Liver (tissue), 10 donors: ENCODE measurements around the gene GTF2B. TPM values are rescaled to one million over a fixed set of nuclear protein-coding genes. Genes with fewer than 3 reads are reported as not detected.

Experiments used
- DNase-seq: peaks from one replicate; pipeline ENCODE4 v3.0.0-alpha.2; 2017; ENCODE audit warnings: low spot score
- H3K27ac ChIP-seq, 2 donors: one replicate each; pipeline ENCODE4 v1.7.0; 2013; ENCODE audit warnings: inconsistent platforms in 2 of 2, low read length in 2 of 2, control low read depth in 1 of 2, low read depth in 1 of 2, mild to moderate bottlenecking in 1 of 2
- H3K27me3 ChIP-seq, 4 donors: one replicate each; pipeline versions ENCODE4 v1.6.1 to v1.7.0; 2013; ENCODE audit warnings: low read length in 3 of 4, inconsistent platforms in 1 of 4, mild to moderate bottlenecking in 1 of 4, moderate library complexity in 1 of 4; ENCODE audit not compliant: control insufficient read depth in 4 of 4, insufficient read depth in 4 of 4
- H3K36me3 ChIP-seq, 4 donors: one replicate each; pipeline versions ENCODE4 v1.6.1 to v1.7.0; 2013; ENCODE audit warnings: low read length in 3 of 4, mild to moderate bottlenecking in 3 of 4, low read depth in 1 of 4, moderate library complexity in 1 of 4; ENCODE audit not compliant: control insufficient read depth in 4 of 4, insufficient read depth in 3 of 4
- H3K4me1 ChIP-seq, 4 donors: one replicate each; pipeline versions ENCODE4 v1.6.1 to v1.7.0; 2013; ENCODE audit warnings: low read length in 3 of 4, mild to moderate bottlenecking in 3 of 4, moderate library complexity in 1 of 4; ENCODE audit not compliant: control insufficient read depth in 4 of 4, insufficient read depth in 4 of 4
- H3K4me3 ChIP-seq, 3 donors: one replicate each; pipeline versions ENCODE4 v1.6.1 to v1.7.0; 2013; ENCODE audit warnings: low read length in 3 of 3, control low read depth in 1 of 3, low read depth in 1 of 3, mild to moderate bottlenecking in 1 of 3
- H3K9ac ChIP-seq, 2 donors: one replicate each; pipeline ENCODE4 v1.7.0; 2013; ENCODE audit warnings: low read length in 2 of 2, mild to moderate bottlenecking in 2 of 2, moderate library complexity in 2 of 2, control low read depth in 1 of 2, low read depth in 1 of 2
- H3K9me3 ChIP-seq, 4 donors: one replicate each; pipeline versions ENCODE4 v1.6.1 to v1.7.0; 2013; ENCODE audit warnings: low read length in 3 of 4; ENCODE audit not compliant: control insufficient read depth in 4 of 4
- FOXA1 ChIP-seq: IDR thresholded peaks from 2 replicates; pipeline ENCODE4 v1.6.1; 2016; ENCODE audit warnings: antibody characterized with exemption
- FOXA2 ChIP-seq: IDR thresholded peaks from 2 replicates; pipeline ENCODE4 v1.6.1; 2016; ENCODE audit warnings: antibody characterized with exemption
- GABPA ChIP-seq, 2 donors: IDR thresholded peaks in 1 of 2; conservative IDR thresholded peaks in 1 of 2; 2 replicates each; pipeline ENCODE4 v1.6.1; 2016; ENCODE audit warnings: antibody characterized with exemption in 2 of 2, mild to moderate bottlenecking in 1 of 2, moderate library complexity in 1 of 2
- RXRA ChIP-seq, 2 donors: IDR thresholded peaks; 2 replicates each; pipeline ENCODE4 v1.6.1; 2017 to 2018; ENCODE audit warnings: antibody characterized with exemption in 2 of 2, mild to moderate bottlenecking in 1 of 2
- TAF1 ChIP-seq: conservative IDR thresholded peaks from 2 replicates; pipeline ENCODE4 v1.6.1; 2016; ENCODE audit warnings: antibody characterized with exemption, mild to moderate bottlenecking
- YY1 ChIP-seq: IDR thresholded peaks from 2 replicates; pipeline ENCODE4 v1.6.1; 2016; ENCODE audit warnings: antibody characterized with exemption, mild to moderate bottlenecking
- WGBS: extraction: QIAGEN DNeasy Blood & Tissue Kit; methylation state at CpG from one replicate; pipeline ENCODE4 v1.1.7; 2013; 5-methylcytosine and 5-hydroxymethylcytosine counted together
- polyA plus RNA-seq, 2 donors: library from polyadenylated mRNA; stranded (reverse) in 1 of 2; unstranded in 1 of 2; fragments of 200-250 nt in 1 of 2; fragments of >200 nt in 1 of 2; fragmentation: Nextera tagmentation in 1 of 2; extraction: Ambion mirVana in 1 of 2; gene quantifications; one replicate each; pipeline versions ENCODE4 v1.2.1 to v1.2.3, GENCODE V29; 2013 to 2015
- small RNA-seq: library from RNA; depleted of rRNA; stranded (forward); fragments of <200 nt; gene quantifications from one replicate; pipeline ENCODE3, GENCODE V24; 2014
- total RNA-seq, 2 donors: library from RNA; depleted of rRNA; stranded (reverse); fragments of >200 nt; gene quantifications; one replicate each; pipeline ENCODE4 v1.2.3, GENCODE V29; 2014
- TF ChIP-seq, protein P1 (sequence below): IDR thresholded peaks from 2 replicates; pipeline ENCODE4 v1.6.1; 2016; ENCODE audit warnings: antibody characterized with exemption
- TF ChIP-seq, protein P2 (sequence below): IDR thresholded peaks from 2 replicates; pipeline ENCODE4 v1.6.1; 2016; ENCODE audit warnings: antibody characterized with exemption
- donor health status: healthy.
- donor health status: healthy.
- donor health status: healthy.
- donor health status: healthy.
- donor health status: healthy.

Gene GTF2B
- total and polyA plus RNA-seq, 4 donors = 13.5 to 50.6 (median 23.5) TPM

GRCh38 chr1:88802950-88803349 is 88.4 kb downstream of the GTF2B start:
- no peaks in the 10 kb centered on the region for H3K4me1 ChIP-seq
- H3K36me3 ChIP-seq = peaks cover 2 to 25% (median 16%) of the 10 kb centered on the region in 4 donors
- DNase-seq = no peak
- no peak overlapping the region for H3K9ac ChIP-seq
- H3K9me3 ChIP-seq = no peaks in the 10 kb centered on the region
- no peaks in the 10 kb centered on the region for H3K27me3 ChIP-seq
- no peak overlapping the region for H3K4me3 ChIP-seq
- no peak overlapping the region for H3K27ac ChIP-seq
- 96% methylated on average over 2 of the region's 2 CpGs for WGBS
- TF ChIP-seq FOXA1 = no peak
- TF ChIP-seq, protein P1, sequence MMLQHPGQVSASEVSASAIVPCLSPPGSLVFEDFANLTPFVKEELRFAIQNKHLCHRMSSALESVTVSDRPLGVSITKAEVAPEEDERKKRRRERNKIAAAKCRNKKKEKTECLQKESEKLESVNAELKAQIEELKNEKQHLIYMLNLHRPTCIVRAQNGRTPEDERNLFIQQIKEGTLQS = no peak
- no peak for TF ChIP-seq GABPA (IDR thresholded peaks at IDR 0.05 in 1 of 2, conservative IDR thresholded peaks at IDR 0.05 in 1 of 2)
- TF ChIP-seq RXRA (IDR thresholded peaks at IDR 0.05) = no peak
- no peak for TF ChIP-seq YY1
- TF ChIP-seq, protein P2, sequence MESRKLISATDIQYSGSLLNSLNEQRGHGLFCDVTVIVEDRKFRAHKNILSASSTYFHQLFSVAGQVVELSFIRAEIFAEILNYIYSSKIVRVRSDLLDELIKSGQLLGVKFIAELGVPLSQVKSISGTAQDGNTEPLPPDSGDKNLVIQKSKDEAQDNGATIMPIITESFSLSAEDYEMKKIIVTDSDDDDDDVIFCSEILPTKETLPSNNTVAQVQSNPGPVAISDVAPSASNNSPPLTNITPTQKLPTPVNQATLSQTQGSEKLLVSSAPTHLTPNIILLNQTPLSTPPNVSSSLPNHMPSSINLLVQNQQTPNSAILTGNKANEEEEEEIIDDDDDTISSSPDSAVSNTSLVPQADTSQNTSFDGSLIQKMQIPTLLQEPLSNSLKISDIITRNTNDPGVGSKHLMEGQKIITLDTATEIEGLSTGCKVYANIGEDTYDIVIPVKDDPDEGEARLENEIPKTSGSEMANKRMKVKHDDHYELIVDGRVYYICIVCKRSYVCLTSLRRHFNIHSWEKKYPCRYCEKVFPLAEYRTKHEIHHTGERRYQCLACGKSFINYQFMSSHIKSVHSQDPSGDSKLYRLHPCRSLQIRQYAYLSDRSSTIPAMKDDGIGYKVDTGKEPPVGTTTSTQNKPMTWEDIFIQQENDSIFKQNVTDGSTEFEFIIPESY = no peak
- TF ChIP-seq TAF1 = no peak
- no peak for TF ChIP-seq FOXA2

Small RNA genes lying within 50 kb of the gene (small RNA-seq; reads per million reads assigned to genes)
- not detected for gene RNU6-125P

Other genes starting within 250 kb of the GTF2B start
- gene PKN2, start 207.3 kb downstream of the GTF2B start, total RNA-seq = 10 to 100 TPM; 18.2 to 20.7 TPM
- gene PKN2, start 207.3 kb downstream of the GTF2B start, polyA plus RNA-seq = 1 to 10 TPM; 4.4 to 8.4 TPM
- 10 to 100 TPM in 1 of 2 donors, 1 to 10 TPM in 1; 9.4 to 12.0 TPM for gene KYAT3, start 101.1 kb upstream of the GTF2B start, total RNA-seq
- gene KYAT3, start 101.1 kb upstream of the GTF2B start, polyA plus RNA-seq = 10 to 100 TPM in 1 of 2 donors, 1 to 10 TPM in 1; 9.0 to 12.0 TPM
- 10 to 100 TPM in 1 of 2 donors, 1 to 10 TPM in 1; 5.8 to 11.2 TPM for gene RBMXL1, start 101.1 kb upstream of the GTF2B start, total RNA-seq
- 1 to 10 TPM; 3.4 to 7.2 TPM for gene RBMXL1, start 101.1 kb upstream of the GTF2B start, polyA plus RNA-seq
- gene GBP3, start 131.3 kb upstream of the GTF2B start, total RNA-seq = 1 to 10 TPM; 2.0 to 8.8 TPM
- gene GBP3, start 131.3 kb upstream of the GTF2B start, polyA plus RNA-seq = 1 to 10 TPM; 3.8 to 5.1 TPM
- gene GBP1, start 173.6 kb upstream of the GTF2B start, total RNA-seq = 10 to 100 TPM in 1 of 2 donors, 1 to 10 TPM in 1; 9.1 to 23.5 TPM
- 10 to 100 TPM; 16.6 to 72.6 TPM for gene GBP1, start 173.6 kb upstream of the GTF2B start, polyA plus RNA-seq
- gene GBP2, start 234.5 kb upstream of the GTF2B start, total RNA-seq = 10 to 100 TPM in 1 of 2 donors, 1 to 10 TPM in 1; 7.4 to 18.2 TPM
- gene GBP2, start 234.5 kb upstream of the GTF2B start, polyA plus RNA-seq = 10 to 100 TPM; 10.4 to 17.9 TPM